ENCODE results near the gene NFIB. TPM values are rescaled to one million over a fixed set of nuclear protein-coding genes. Genes with fewer than 3 reads are reported as not detected.

NFIB gene
- total RNA-seq, 1 experiment from 2014 or later, result 14.3 TPM

- H3K56ac ChIP-seq (ENCODE audit: insufficient read length, low read depth, low read length), result no peak overlapping the region
- Mint-ChIP-seq H3K36me3 (ENCODE audit: insufficient read depth in 1 of 3, low read depth in 3 of 3) (peaks cover 0 to 18% (median 4%) of the 10 kb centered on the region in 3 experiments; a peak in 6 of 7 replicates), H3K4me3 (no peak overlapping the region), H3K4me1 (peaks cover 19 to 22% of the 10 kb centered on the region in 2 experiments), H3K9me3 (no peaks in the 10 kb centered on the region), H3K27ac (no peak overlapping the region), H3K27me3 (ENCODE audit: low read depth) (no peaks in the 10 kb centered on the region)
- no peak overlapping the region for H3K18ac ChIP-seq (ENCODE audit: insufficient read length, low read depth, low read length)
- no peak overlapping the region for H3K9ac ChIP-seq (ENCODE audit: extremely low read depth, insufficient read length, low read length)
- H2AK5ac ChIP-seq (ENCODE audit: insufficient read length, low read length), result no peak overlapping the region
- no peak overlapping the region for H3K27ac ChIP-seq (ENCODE audit: insufficient read length, low read depth, low read length)
- WGBS (ENCODE audit: extremely low coverage, insufficient read length, low lambda C conversion rate), result no CpG with 5 or more reads among the region's 6 CpGs
- no peak overlapping the region for H3K4me2 ChIP-seq (ENCODE audit: insufficient read depth, insufficient read length, low read length)
- H3K4me1 ChIP-seq (ENCODE audit: insufficient read depth, low read length), result no peaks in the 10 kb centered on the region; the same call in 1 of the 2 replicates
- no peak overlapping the region for H2BK120ac ChIP-seq (ENCODE audit: low read depth, low read length, poor library complexity, severe bottlenecking)
- no peaks in the 10 kb centered on the region for H4K20me1 ChIP-seq (ENCODE audit: control insufficient read depth, insufficient read depth, insufficient read length)
- H4K8ac ChIP-seq (replicated peaks; ENCODE audit: insufficient read length, low read depth, low read length), result no peak overlapping the region
- H2BK15ac ChIP-seq (ENCODE audit: low read depth, low read length), result no peak overlapping the region
- no peaks in the 10 kb centered on the region for H3K23me2 ChIP-seq (ENCODE audit: insufficient read length, low read depth, low read length, poor library complexity, severe bottlenecking)
- no peaks in the 10 kb centered on the region for H3K27me3 ChIP-seq (ENCODE audit: insufficient read depth, low read length)
- no peak for DNase-seq
- no peaks in the 10 kb centered on the region for H3K9me3 ChIP-seq (ENCODE audit: control insufficient read depth, low read depth, low read length)
- no peak overlapping the region for H3K4ac ChIP-seq (ENCODE audit: low read depth, low read length)
- no peak overlapping the region for H3K14ac ChIP-seq (ENCODE audit: insufficient read depth, low read length)
- H2BK20ac ChIP-seq (ENCODE audit: low read depth, low read length, poor library complexity, severe bottlenecking), result no peak overlapping the region
- H2BK12ac ChIP-seq (ENCODE audit: insufficient read length, low read depth, low read length), result no peak overlapping the region
- no peak overlapping the region for H2BK5ac ChIP-seq (ENCODE audit: insufficient read length, low read length)
- H3K79me2 ChIP-seq (ENCODE audit: insufficient read depth, low read length), result no peaks in the 10 kb centered on the region
- no peak overlapping the region for H4K91ac ChIP-seq (ENCODE audit: insufficient read length, low read depth, low read length)
- no peak overlapping the region for H4K5ac ChIP-seq (ENCODE audit: insufficient read length, low read depth, low read length)
- no peak overlapping the region for H2AFZ ChIP-seq (ENCODE audit: low read length)
- H3K79me1 ChIP-seq (ENCODE audit: insufficient read depth, low read depth, low read length, poor library complexity, severe bottlenecking), result no peaks in the 10 kb centered on the region
- H3T11ph ChIP-seq (ENCODE audit: low read length), result no peak overlapping the region
- no peak for TF ChIP-seq CTCF (conservative IDR thresholded peaks at IDR 0.05)
- no peak overlapping the region for H3K23ac ChIP-seq (ENCODE audit: insufficient read length, low read depth, low read length)
Observed at GRCh38 chr9:14306188-14306587, 7.8 kb downstream of the NFIB start.

All from H9 (cell line).